Brain microvascular endothelial cell (primary cell): ENCODE data around the gene BACE2.

ENCODE experiments used
- DNase-seq: peaks from one replicate; pipeline ENCODE4 v3.0.0-alpha.2; 2020
- H3K27ac ChIP-seq: fragments of 250-450 bp; sonication (Bioruptor Pico); 2 replicates; pipeline ENCODE4 v1.5.1; 2020; ENCODE audit warnings: mild to moderate bottlenecking, moderate library complexity
- H3K27me3 ChIP-seq: fragments of 250-450 bp; sonication (Bioruptor Pico); replicated peaks from 2 replicates; pipeline ENCODE4 v1.5.1; 2020; ENCODE audit warnings: mild to moderate bottlenecking
- H3K36me3 ChIP-seq: fragments of 250-450 bp; sonication (Bioruptor Pico); replicated peaks from 2 replicates; pipeline ENCODE4 v1.5.1; 2020; ENCODE audit warnings: mild to moderate bottlenecking
- H3K4me3 ChIP-seq: 2 replicates; pipeline ENCODE4 v1.5.1; 2011; ENCODE audit warnings: low read depth, mild to moderate bottlenecking, control low read depth, low read length, moderate library complexity
- CTCF ChIP-seq: IDR thresholded peaks from 2 replicates; pipeline ENCODE4 v1.5.1; 2011; ENCODE audit warnings: low read depth, mild to moderate bottlenecking, moderate library complexity, low read length, control low read depth, inconsistent platforms; ENCODE audit errors: missing control alignments
- in situ Hi-C: cut with HindIII; loops from 2 replicates; pipeline ENCODE4 v1.10.0; 2017; ENCODE audit warnings: low sequenced_read_pairs, low pct_ligation_motif_present

BACE2 gene

GRCh38 chr21:41211060-41211805, 43.3 kb downstream of the BACE2 start:
- Histone ChIP-seq H3K27me3 (no peaks in the 10 kb centered on the region), H3K4me3 (no peak overlapping the region), H3K27ac (no peak overlapping the region), H3K36me3 (no peaks in the 10 kb centered on the region)
- in situ Hi-C loops, result no loop called here
- no peak for TF ChIP-seq CTCF
- DNase-seq, result no peak

GRCh38 chr21:41213021-41213420, 45.1 kb downstream of the BACE2 start:
- in situ Hi-C loops, result no loop called here
- TF ChIP-seq CTCF, result no peak
- no peaks in the 10 kb centered on the region for H3K36me3 ChIP-seq
- H3K4me3 ChIP-seq, result no peak overlapping the region
- no peak overlapping the region for H3K27ac ChIP-seq
- DNase-seq, result no peak
- no peaks in the 10 kb centered on the region for H3K27me3 ChIP-seq

- H3K27ac ChIP-seq, result no peak overlapping the region
- no peak overlapping the region for H3K4me3 ChIP-seq
- no peak for TF ChIP-seq CTCF
- in situ Hi-C loops, result no loop called here
- H3K36me3 ChIP-seq, result no peaks in the 10 kb centered on the region
- DNase-seq, result no peak
- H3K27me3 ChIP-seq, result no peaks in the 10 kb centered on the region
Observed at GRCh38 chr21:41215856-41216408, 48.0 kb downstream of the BACE2 start.

GRCh38 chr21:41216486-41216885, 48.5 kb downstream of the BACE2 start:
- no peak overlapping the region for H3K4me3 ChIP-seq
- no peak overlapping the region for H3K27ac ChIP-seq
- H3K27me3 ChIP-seq, result no peaks in the 10 kb centered on the region
- no peak for DNase-seq
- in situ Hi-C loops, result no loop called here
- TF ChIP-seq CTCF, result no peak
- H3K36me3 ChIP-seq, result no peaks in the 10 kb centered on the region

- in situ Hi-C loops, result no loop called here
- DNase-seq, result peak; percentile 61
- no peaks in the 10 kb centered on the region for H3K27me3 ChIP-seq
- no peak for TF ChIP-seq CTCF
- peak overlapping the region; percentile 10 for H3K27ac ChIP-seq
- no peak overlapping the region for H3K4me3 ChIP-seq
- H3K36me3 ChIP-seq, result no peaks in the 10 kb centered on the region
Observed at GRCh38 chr21:41217671-41218385, 49.9 kb downstream of the BACE2 start.
